A549 treated with DMSO at 1 μM for 4 hours (cell line): ENCODE measurements around the gene LRRC8B. TPM values are rescaled to one million over a fixed set of nuclear protein-coding genes. Genes with fewer than 3 reads are reported as not detected.

Source experiments
- total RNA-seq: library from RNA; stranded (reverse); fragments of 200-300 nt; extraction: Qiagen RNA extraction; gene quantifications from 5 replicates; pipeline ENCODE4 v1.2.3, GENCODE V29; 2022; ENCODE audit warnings: low read depth

The LRRC8B gene
- 4.9 to 8.0 TPM (median 5.6 TPM) in 5 replicates for total RNA-seq

DNA sequence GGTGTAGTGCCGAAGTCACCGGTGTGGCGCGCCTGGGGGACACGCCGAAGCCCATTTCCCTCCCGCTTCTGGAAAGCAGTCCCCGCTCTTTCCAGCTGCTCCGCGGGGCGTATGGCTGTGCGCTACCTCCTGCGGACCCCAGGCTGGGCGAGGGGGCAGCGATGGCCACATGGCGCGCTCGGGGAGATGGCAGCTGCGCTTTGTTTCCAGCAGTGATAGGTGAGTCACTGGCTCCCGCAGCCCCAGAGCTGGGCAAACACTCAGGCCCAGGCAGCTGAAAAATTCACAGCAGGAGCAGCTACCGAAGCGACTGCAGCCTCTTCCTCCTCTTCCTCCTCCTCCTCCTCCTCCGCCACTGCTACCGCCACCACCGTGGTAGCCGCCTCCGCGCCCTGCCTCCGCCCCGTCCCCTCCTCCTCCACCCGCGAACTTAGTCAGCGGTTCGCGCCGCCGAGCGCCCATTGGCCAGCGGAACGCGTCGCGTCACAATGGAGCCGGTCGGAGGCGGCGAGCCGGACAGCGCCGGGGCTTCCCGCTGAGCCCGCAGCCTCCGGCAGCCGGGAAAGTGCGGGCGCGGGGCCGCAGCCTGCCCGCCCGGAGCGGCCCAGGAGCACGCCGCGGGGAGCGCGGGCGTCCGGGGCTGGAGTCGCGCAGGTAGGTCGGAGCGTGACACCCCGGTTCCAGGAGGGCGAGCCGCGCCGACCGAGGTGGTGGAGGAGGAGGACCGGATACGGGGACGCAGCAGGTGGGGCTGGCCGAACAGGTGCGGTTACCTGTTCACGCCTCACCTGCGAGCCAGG is at the start of gene LRRC8B:
Gene LRRC8B, plus strand, starts transcription at position 461 of the 800 bp plus-strand sequence. CDS start 57,822 bp downstream, outside the sequence.

DNA sequence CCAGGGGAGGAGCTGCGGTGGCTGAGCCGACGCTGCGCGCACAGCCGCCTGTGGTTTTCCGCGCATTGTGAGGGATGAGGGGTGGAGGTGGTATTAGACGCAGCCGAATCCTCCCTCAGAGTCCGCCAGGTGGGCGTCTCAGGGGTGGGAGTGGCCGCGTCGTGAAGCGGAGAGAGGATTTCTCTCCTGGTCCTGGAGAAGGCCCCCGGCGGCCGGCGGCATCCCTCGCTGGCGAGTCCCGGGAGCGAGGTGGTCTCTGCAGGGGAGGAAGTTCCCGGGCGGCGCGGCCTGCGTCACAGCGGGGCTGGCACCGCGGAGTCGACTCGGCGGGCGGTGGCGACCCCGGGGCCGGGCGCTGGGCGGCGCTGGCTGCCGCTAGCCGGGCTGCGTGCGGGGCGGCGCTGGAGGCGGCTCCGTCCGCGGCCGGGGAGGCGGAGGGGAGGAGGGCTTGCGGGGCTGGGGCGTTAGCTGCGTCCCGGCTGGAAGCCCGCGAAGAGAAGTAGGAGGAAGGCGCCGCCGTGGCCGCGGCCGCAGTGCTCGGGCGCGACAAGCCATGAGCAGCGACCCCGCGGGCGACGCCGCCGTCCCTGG is 108.1 kb downstream of the LRRC8B start, which contains the start of gene LRRC8C:
Gene LRRC8C, plus strand, starts transcription at position 464 of the 591 bp plus-strand sequence. CDS start 53,354 bp downstream, outside the sequence.

Other genes with a start within 250 kb of the LRRC8B start
- gene GBP6, start 160.8 kb upstream of the LRRC8B start, total RNA-seq = not detected in 5 replicates
- 16.2 to 23.7 TPM (median 20.5 TPM) in 5 replicates for gene LRRC8C, start 108.3 kb downstream of the LRRC8B start, total RNA-seq